Kidney (tissue), 14 donors: ENCODE results near the gene STAT5B. TPM values are rescaled to one million over a fixed set of nuclear protein-coding genes. Genes with fewer than 3 reads are reported as not detected.
A peak's percentile ranks its signal among the peaks of the same experiment; 100 is the strongest.
"Not testable (repeated sequence)": the region's sequence is repeated elsewhere in the genome, so short reads cannot be mapped to it uniquely, and the experiment has no call there.

Source experiments
- DNase-seq, 5 donors: peaks; one replicate each; pipeline ENCODE4 v3.0.0-alpha.2; 2013 to 2020
- FAIRE-seq: peaks from 2 replicates; lab custom pipeline; 2012; peaks lifted over from hg19 to GRCh38; lab: Jason Lieb, UNC
- H3K27ac ChIP-seq, 2 donors: one replicate each; pipeline ENCODE4 v1.7.0; 2013; ENCODE audit warnings: low read depth in 2 of 2, low read length in 2 of 2, inconsistent platforms in 1 of 2
- H3K27me3 ChIP-seq: one replicate; pipeline ENCODE4 v1.7.1; 2013; ENCODE audit warnings: low read length, inconsistent platforms; ENCODE audit not compliant: control insufficient read depth, insufficient read depth
- H3K36me3 ChIP-seq, 3 donors: one replicate each; pipeline versions ENCODE4 v1.7.0 to v1.7.1; 2013; ENCODE audit warnings: low read length in 3 of 3, control low read depth in 1 of 3, inconsistent platforms in 1 of 3; ENCODE audit not compliant: insufficient read depth in 3 of 3, control insufficient read depth in 2 of 3
- H3K4me1 ChIP-seq, 3 donors: one replicate each; pipeline versions ENCODE4 v1.7.0 to v1.7.1; 2013; ENCODE audit warnings: low read length in 3 of 3, inconsistent platforms in 1 of 3, low read depth in 1 of 3; ENCODE audit not compliant: control insufficient read depth in 2 of 3, insufficient read depth in 2 of 3
- H3K4me3 ChIP-seq, 3 donors: one replicate each; pipeline versions ENCODE4 v1.7.0 to v1.8.1; 2013; ENCODE audit warnings: low read length in 3 of 3, control low read depth in 1 of 3, inconsistent platforms in 1 of 3
- H3K9ac ChIP-seq, 3 donors: one replicate each; pipeline versions ENCODE4 v1.7.0 to v1.7.1; 2013; ENCODE audit warnings: low read length in 3 of 3, control low read depth in 1 of 3, inconsistent platforms in 1 of 3
- H3K9me3 ChIP-seq, 3 donors: one replicate each; pipeline versions ENCODE4 v1.7.0 to v1.7.1; 2013; ENCODE audit warnings: low read length in 3 of 3, control low read depth in 1 of 3, inconsistent platforms in 1 of 3; ENCODE audit not compliant: control insufficient read depth in 2 of 3, insufficient read depth in 1 of 3
- CTCF ChIP-seq: IDR thresholded peaks from 3 replicates; pipeline ENCODE4 v1.5.1; 2012; ENCODE audit warnings: mild to moderate bottlenecking, moderate library complexity, borderline replicate concordance; ENCODE audit not compliant: insufficient read depth; ENCODE audit errors: extremely low read depth
- intact Hi-C: fragments of 100-400 bp; cut with DNase I; formaldehyde crosslinking; loops from one replicate; pipeline ENCODE4 v1.11.1; 2022
- polyA plus RNA-seq: library from polyadenylated mRNA; stranded (reverse); fragments of 350-450 nt; fragmentation: Illumina TruSeq; extraction: RNeasy Lipid Tissue Mini Kit (QIAGEN cat#74804); gene quantifications from one replicate; pipeline ENCODE4 v1.2.3, GENCODE V29; 2014; ENCODE audit warnings: low read depth, low replicate concordance; ENCODE audit not compliant: insufficient read depth
- total RNA-seq: library from RNA; stranded (reverse); fragmentation: NEBNext Ultra II Directional; extraction: Animal tissue kit (Norgen Biotek cat#: 25700); gene quantifications from one replicate; pipeline ENCODE4 v1.2.1, GENCODE V29; 2021
- donor health status: control.
- donor health status: control.
- donor health status: control.
- donor health status: control.
- donor health status: control.
- donor health status: DM: yes; HTN: yes; CAD: no.
- donor health status: Normal renal cell carcinoma (clear cell type).

Gene STAT5B
- total and polyA plus RNA-seq, 2 donors from 2014 or later = 20.4 to 68.0 TPM

DNA sequence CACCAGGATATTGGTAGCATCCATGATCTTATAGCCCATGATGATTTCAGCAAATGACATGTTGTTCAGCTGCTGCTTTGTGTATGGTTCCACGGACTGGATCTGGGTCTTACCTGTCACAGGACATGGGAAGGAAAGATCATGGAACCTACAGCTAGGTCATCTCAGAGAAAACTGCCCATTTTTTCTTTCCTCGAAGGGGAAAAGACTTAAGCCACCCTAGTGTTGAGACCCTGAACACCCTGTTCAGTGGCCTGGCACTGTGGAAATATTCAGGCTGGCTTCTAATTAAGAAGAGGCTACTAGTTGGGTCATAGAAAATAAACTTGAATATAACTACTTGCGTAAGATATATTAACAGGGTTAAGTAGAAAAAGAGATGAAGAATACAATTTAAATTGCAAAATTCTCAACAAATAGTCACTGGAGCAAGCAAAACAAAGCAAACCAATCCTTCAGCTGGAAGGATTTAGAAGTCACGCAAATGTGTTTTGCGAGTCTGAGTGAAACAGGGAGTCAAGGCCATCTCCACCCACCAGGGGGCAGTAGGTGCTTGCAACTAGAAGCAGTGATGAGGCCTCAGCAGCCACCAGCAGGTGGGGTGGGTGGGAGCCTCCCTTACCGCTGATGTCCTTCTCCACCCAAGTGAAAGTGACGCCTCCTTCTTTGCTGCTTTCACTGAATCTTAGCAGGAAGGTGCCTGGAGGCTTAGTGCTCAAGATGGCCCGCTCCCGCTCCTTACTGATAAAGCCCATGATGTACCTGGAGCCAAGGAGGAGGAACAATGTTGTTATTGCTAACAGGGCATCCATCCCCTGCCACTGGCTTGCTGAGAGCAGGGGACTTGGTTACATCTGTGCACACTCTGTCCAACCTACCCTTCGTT is 46.4 kb upstream of the STAT5B start:
- Histone ChIP-seq H3K27ac (peak overlapping the region in 1 of 2 donors; percentile 9), H3K27me3 (no peaks in the 10 kb centered on the region), H3K4me3 (no peak overlapping the region), H3K9me3 (no peaks in the 10 kb centered on the region), H3K36me3 (peaks cover 5 to 42% (median 38%) of the 10 kb centered on the region in 3 donors), H3K9ac (peak overlapping the region in 1 of 3 donors; percentile 14), H3K4me1 (peaks cover 0 to 8% (median 3%) of the 10 kb centered on the region in 3 donors)
- DNase-seq (peak; percentile 93 to 97 (median 95)), FAIRE-seq (no peak)
- TF ChIP-seq CTCF = peak; percentile 98
- intact Hi-C loops = no loop called here

- Histone ChIP-seq H3K27ac (no peak overlapping the region), H3K36me3 (peaks cover 3 to 44% (median 41%) of the 10 kb centered on the region in 3 donors), H3K27me3 (no peaks in the 10 kb centered on the region), H3K9ac (no peak overlapping the region), H3K4me1 (peaks cover 0 to 13% (median 6%) of the 10 kb centered on the region in 3 donors), H3K9me3 (no peaks in the 10 kb centered on the region), H3K4me3 (no peak overlapping the region)
- no peak for TF ChIP-seq CTCF
- intact Hi-C loops = no loop called here
- FAIRE-seq (no peak), DNase-seq (no peak)
These were observed 45.4 kb upstream of the STAT5B start for GRCh38 chr17:42321555-42321954.

DNA sequence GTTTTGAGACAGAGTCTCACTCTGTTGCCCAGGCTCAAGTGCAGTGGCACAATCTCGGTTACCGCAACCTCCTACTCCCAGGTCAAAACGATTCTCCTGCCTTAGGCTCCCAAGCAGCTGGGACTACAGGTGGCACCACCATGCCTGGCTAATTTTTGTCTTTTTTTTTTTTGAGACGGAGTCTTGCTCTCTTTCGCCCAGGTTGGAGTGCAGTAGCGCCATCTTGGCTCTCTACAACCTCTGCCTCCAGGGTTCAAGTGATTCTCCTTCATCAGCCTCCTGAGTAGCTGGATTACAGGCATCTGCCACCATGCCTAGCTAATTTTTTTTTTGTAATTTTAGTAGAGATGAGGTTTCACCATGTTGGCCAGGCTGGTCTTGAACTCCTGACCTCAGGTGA is 41.8 kb upstream of the STAT5B start:
- intact Hi-C loops = loop anchor here (5.0 kb wide), 1 partner anchor 89 kb away; no protein-coding TSS in a partner anchor
- not testable (repeated sequence) for FAIRE-seq
- H3K4me1 ChIP-seq = peaks cover 0 to 16% (median 11%) of the 10 kb centered on the region in 3 donors

GRCh38 chr17:42317266-42317845 is 41.2 kb upstream of the STAT5B start:
- no peaks in the 10 kb centered on the region for H3K9me3 ChIP-seq
- FAIRE-seq (no peak), DNase-seq (no peak)
- no peaks in the 10 kb centered on the region for H3K27me3 ChIP-seq
- H3K9ac ChIP-seq = no peak overlapping the region
- H3K4me3 ChIP-seq = no peak overlapping the region
- intact Hi-C loops = loop anchor here (5.0 kb wide), 1 partner anchor 90 kb away; no protein-coding TSS in a partner anchor
- H3K27ac ChIP-seq = no peak overlapping the region
- peaks cover 0 to 19% (median 6%) of the 10 kb centered on the region in 3 donors for H3K4me1 ChIP-seq
- H3K36me3 ChIP-seq = peaks cover 3 to 36% (median 35%) of the 10 kb centered on the region in 3 donors
- TF ChIP-seq CTCF = no peak

More for the DNA sequence above, 41.8 kb upstream of the STAT5B start:
- not testable (repeated sequence) for DNase-seq, H3K4me3 ChIP-seq, H3K9me3 ChIP-seq, H3K27me3 ChIP-seq, H3K9ac ChIP-seq, H3K27ac ChIP-seq
- peaks cover 3 to 41% (median 39%) of the 10 kb centered on the region in 3 donors for H3K36me3 ChIP-seq
